HUES64 (cell line): Measurements from ENCODE around the gene RAI1.

Experiments
- H3K27ac ChIP-seq: 2 replicates; pipeline ENCODE4 v1.7.0; 2013; ENCODE audit warnings: low read depth, low read length, inconsistent platforms
- H3K27me3 ChIP-seq: 2 replicates; pipeline ENCODE4 v1.6.1; 2013; ENCODE audit warnings: mild to moderate bottlenecking, low read length; ENCODE audit not compliant: insufficient read depth
- H3K36me3 ChIP-seq: 2 replicates; pipeline ENCODE4 v1.6.1; 2013; ENCODE audit warnings: mild to moderate bottlenecking, low read length; ENCODE audit not compliant: insufficient read depth
- H3K4me1 ChIP-seq: 2 replicates; pipeline ENCODE4 v1.6.1; 2013; ENCODE audit warnings: mild to moderate bottlenecking, low read length, moderate library complexity; ENCODE audit not compliant: insufficient read depth
- H3K4me3 ChIP-seq: 2 replicates; pipeline ENCODE4 v1.5.1; 2013; ENCODE audit warnings: mild to moderate bottlenecking, low read length, moderate library complexity
- H3K9ac ChIP-seq: 2 replicates; pipeline ENCODE4 v1.6.1; 2013; ENCODE audit warnings: mild to moderate bottlenecking, low read depth, low read length
- H3K9me3 ChIP-seq: 2 replicates; pipeline ENCODE4 v1.6.1; 2013; ENCODE audit warnings: low read depth, low read length; ENCODE audit not compliant: insufficient read depth
- WGBS: fragments of 150-250, 120-280 bp; methylation state at CpG from one replicate; pipeline ENCODE4 v1.1.7; 2013; ENCODE audit warnings: missing lambda C conversion rate; 5-methylcytosine and 5-hydroxymethylcytosine counted together

RAI1 gene

DNA sequence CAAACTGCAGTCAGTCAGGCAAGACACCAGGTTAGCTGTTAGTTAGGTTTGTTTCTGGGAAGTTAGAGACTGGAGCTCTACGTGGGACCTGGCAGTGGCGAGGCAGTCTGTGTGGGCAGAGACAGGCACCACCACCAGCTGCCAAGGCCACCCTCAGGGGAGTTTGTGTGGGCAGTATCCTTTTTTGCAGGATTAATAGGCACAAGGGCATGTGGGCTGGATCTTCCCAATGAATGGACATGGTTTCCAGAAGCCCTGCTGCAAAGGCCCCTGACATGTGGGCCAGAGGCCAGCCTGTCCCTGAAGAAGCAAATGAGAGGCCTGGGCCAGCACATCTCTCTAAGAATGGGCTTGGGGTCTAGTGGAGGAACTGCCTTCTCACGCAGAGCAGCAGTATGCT is 174.7 kb downstream of the RAI1 start:
- no peaks in the 10 kb centered on the region for H3K27me3 ChIP-seq
- H3K4me1 ChIP-seq: peaks cover 8% of the 10 kb centered on the region; the same call in 1 of the 2 replicates
- no peaks in the 10 kb centered on the region for H3K9me3 ChIP-seq
- H3K27ac ChIP-seq: no peak overlapping the region
- no peak overlapping the region; the same call in 1 of the 2 replicates for H3K9ac ChIP-seq
- 87% methylated on average over 3 of the region's 3 CpGs for WGBS
- H3K4me3 ChIP-seq: no peak overlapping the region
- H3K36me3 ChIP-seq: no peaks in the 10 kb centered on the region

DNA sequence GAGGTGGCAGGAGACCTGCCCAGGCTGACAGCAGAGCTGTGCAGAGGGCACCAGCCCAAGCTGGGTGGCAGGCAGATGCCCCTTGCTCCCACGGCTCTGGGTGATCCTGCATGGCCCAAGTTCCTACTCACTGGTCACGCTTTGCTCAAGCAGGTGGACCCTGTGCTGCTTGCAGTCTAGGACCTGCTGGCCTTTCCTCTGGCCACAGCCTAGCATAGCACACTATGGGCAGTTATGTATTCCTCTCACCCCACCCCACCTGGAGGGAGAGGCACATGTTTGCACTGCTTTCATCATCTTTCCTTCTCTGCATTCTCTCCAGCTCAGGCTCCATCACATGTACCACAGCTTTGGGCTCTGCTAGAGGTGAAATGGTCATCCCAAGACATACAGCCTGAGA is 175.1 kb downstream of the RAI1 start:
- H3K4me3 ChIP-seq: no peak overlapping the region
- WGBS: 90% methylated on average over 2 of the region's 2 CpGs
- peaks cover 5% of the 10 kb centered on the region; the same call in 1 of the 2 replicates for H3K4me1 ChIP-seq
- H3K36me3 ChIP-seq: no peaks in the 10 kb centered on the region
- no peak overlapping the region for H3K27ac ChIP-seq
- no peaks in the 10 kb centered on the region for H3K9me3 ChIP-seq
- no peak overlapping the region for H3K9ac ChIP-seq
- H3K27me3 ChIP-seq: no peaks in the 10 kb centered on the region

DNA sequence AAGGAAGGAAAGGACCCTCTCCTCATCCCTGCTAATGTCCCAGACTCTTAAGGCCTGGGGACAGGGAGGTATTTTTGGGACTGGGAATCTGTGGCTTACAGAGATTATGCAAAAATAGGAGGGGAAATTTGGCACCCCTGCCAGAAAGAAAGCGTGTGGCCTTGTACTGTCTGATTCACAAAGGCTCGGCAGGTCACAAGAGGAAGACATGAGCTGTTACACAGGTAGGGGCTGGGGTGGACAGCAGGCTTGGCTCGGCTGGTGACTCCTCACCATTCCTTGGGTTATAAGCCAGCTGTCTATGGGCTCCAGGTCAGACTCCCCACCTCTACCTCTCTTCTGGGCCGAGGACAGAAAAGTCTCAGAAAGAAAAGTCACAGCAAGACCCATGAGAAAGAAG is 176.2 kb downstream of the RAI1 start:
- Histone ChIP-seq H3K9ac (no peak overlapping the region), H3K27me3 (no peaks in the 10 kb centered on the region), H3K9me3 (no peaks in the 10 kb centered on the region), H3K36me3 (no peaks in the 10 kb centered on the region), H3K4me3 (no peak overlapping the region), H3K27ac (no peak overlapping the region), H3K4me1 (no peaks in the 10 kb centered on the region)
- 86% methylated on average over 4 of the region's 4 CpGs for WGBS

DNA sequence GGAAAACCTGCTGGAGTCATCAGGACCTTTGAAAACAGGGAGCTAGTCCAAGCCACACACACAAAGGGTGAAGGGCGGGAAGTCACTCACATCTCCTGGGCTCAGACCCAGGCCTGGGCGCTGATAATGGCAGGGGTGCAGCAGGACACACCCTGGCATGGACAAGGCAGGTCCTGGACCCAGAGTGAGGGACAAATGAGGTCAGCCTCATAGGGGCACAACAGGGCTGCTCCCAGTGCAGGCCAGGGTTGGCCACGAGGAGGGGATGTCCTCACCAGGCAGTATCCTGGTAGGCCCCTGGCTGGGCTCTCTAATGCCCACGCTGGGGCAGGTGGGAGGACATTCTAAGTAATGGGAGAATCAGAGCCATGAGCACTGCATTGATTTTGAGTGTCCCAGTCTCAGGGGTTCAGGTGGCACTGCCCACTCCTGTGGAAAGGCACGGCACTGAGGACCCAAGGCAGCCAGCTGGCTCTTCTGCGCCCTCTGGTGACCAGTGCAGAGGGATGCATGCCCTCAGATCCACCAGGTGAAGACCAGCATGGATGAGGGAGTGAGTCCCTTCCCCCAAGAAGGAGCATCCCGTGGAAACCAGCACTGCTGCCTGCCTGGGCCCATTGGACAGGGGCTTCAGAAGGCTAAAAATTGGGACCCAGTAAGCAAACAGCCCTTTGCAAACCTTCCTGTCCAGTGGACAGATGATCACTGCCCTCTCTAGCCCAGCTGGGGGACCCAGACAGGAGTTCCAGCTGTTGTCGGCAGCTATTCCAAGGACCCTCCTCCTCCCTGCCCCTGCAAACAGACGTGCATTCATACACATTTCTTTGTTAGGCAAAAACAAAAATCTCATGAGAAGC is 178.9 kb downstream of the RAI1 start:
- Histone ChIP-seq H3K36me3 (no peaks in the 10 kb centered on the region), H3K9me3 (no peaks in the 10 kb centered on the region), H3K4me3 (no peak overlapping the region), H3K27ac (no peak overlapping the region), H3K9ac (no peak overlapping the region), H3K4me1 (no peaks in the 10 kb centered on the region), H3K27me3 (no peaks in the 10 kb centered on the region)
- 55% methylated on average over 9 of the region's 9 CpGs for WGBS

DNA sequence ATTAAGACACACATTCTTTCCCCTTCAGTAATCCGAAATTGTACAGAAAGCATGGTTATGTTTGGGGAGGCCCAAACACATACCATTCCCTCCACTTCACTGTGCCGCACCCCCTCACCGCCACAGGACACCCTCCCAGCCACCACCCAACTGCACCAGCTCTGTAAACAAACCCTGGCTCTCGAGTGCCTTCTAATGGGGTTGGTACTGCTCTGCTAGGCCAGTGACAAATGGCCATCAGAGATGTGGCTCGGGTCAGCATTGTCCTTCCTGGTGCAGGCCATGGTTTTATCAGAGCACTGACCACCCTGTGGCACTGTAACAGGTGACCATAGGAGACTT is 179.5 kb downstream of the RAI1 start:
- Histone ChIP-seq H3K36me3 (no peaks in the 10 kb centered on the region), H3K27ac (no peak overlapping the region), H3K9ac (no peak overlapping the region), H3K27me3 (no peaks in the 10 kb centered on the region), H3K4me1 (no peaks in the 10 kb centered on the region), H3K4me3 (no peak overlapping the region), H3K9me3 (no peaks in the 10 kb centered on the region)
- 83% methylated on average over 5 of the region's 5 CpGs for WGBS
